Dermis lymphatic vessel endothelial cell (primary cell): Measurements from ENCODE around the gene ABCD1. TPM values are rescaled to one million over a fixed set of nuclear protein-coding genes. Genes with fewer than 3 reads are reported as not detected.

Experiments
- total RNA-seq: library from RNA; depleted of rRNA; stranded (reverse); fragments of >200 nt; gene quantifications from 2 replicates; pipeline ENCODE4 v1.2.1, GENCODE V29; 2014

Gene ABCD1
- 6.0 and 7.7 TPM in 2 replicates for total RNA-seq

GRCh38 chrX:153724252-153725038 lies at the start of gene ABCD1, which contains the start of gene BCAP31:
Gene ABCD1, plus strand, starts transcription at chrX:153724856. Its CDS starts 411 bp downstream, at chrX:153725267.
Gene BCAP31, minus strand, starts transcription at chrX:153724387. Its CDS starts 1,143 bp downstream, at chrX:153723244.

GRCh38 chrX:153687121-153688039 lies 37.3 kb upstream of the ABCD1 start, which contains the start of gene SLC6A8:
Gene SLC6A8, plus strand, starts transcription at chrX:153687926. Its CDS starts 649 bp downstream, at chrX:153688575.

GRCh38 chrX:153763989-153764755 lies 39.5 kb downstream of the ABCD1 start, which contains the start of gene PLXNB3:
Gene PLXNB3, plus strand, starts transcription at chrX:153764249. Its CDS starts 1,287 bp downstream, at chrX:153765536.

GRCh38 chrX:153780678-153781427 lies 56.2 kb downstream of the ABCD1 start, which contains the start of gene SRPK3:
Gene SRPK3, plus strand, starts transcription at chrX:153781041. Its CDS starts 46 bp downstream, at chrX:153781087.

Other genes starting within 250 kb of the ABCD1 start
- gene BGN, start 229.9 kb upstream of the ABCD1 start, total RNA-seq, result 11.2 and 22.4 TPM in 2 replicates
- under 0.01 TPM in 1 of 2 replicates, not detected in the other for gene ATP2B3, start 207.2 kb upstream of the ABCD1 start, total RNA-seq
- 32.1 and 36.3 TPM in 2 replicates for gene CCNQ, start 125.7 kb upstream of the ABCD1 start, total RNA-seq
- 0.09 TPM in 1 of 2 replicates, not detected in the other for gene DUSP9, start 77.7 kb upstream of the ABCD1 start, total RNA-seq
- not detected in 2 replicates for gene PNCK, start 51.0 kb upstream of the ABCD1 start, total RNA-seq
- 3.1 and 7.4 TPM in 2 replicates for gene SLC6A8, start 36.9 kb upstream of the ABCD1 start, total RNA-seq
- gene BCAP31, start 469 bp upstream of the ABCD1 start, total RNA-seq, result 362 and 467 TPM in 2 replicates
- gene PLXNB3, start 39.4 kb downstream of the ABCD1 start, total RNA-seq, result 2.4 and 3.1 TPM in 2 replicates
- gene SRPK3, start 56.2 kb downstream of the ABCD1 start, total RNA-seq, result 0.43 and 1.3 TPM in 2 replicates
- gene IDH3G, start 69.5 kb downstream of the ABCD1 start, total RNA-seq, result 34.8 and 39.1 TPM in 2 replicates
- gene SSR4, start 69.8 kb downstream of the ABCD1 start, total RNA-seq, result 133 and 187 TPM in 2 replicates
- 0.33 and 0.43 TPM in 2 replicates for gene PDZD4, start 105.7 kb downstream of the ABCD1 start, total RNA-seq
- gene L1CAM, start 161.3 kb downstream of the ABCD1 start, total RNA-seq, result 0.26 and 1.1 TPM in 2 replicates
- gene AVPR2, start 179.8 kb downstream of the ABCD1 start, total RNA-seq, result 2.1 and 3.5 TPM in 2 replicates
- 3.7 and 4.8 TPM in 2 replicates for gene ARHGAP4, start 201.4 kb downstream of the ABCD1 start, total RNA-seq
- 37.6 and 48.4 TPM in 2 replicates for gene NAA10, start 210.2 kb downstream of the ABCD1 start, total RNA-seq
- gene RENBP, start 219.8 kb downstream of the ABCD1 start, total RNA-seq, result 29.9 and 44.2 TPM in 2 replicates
- 10.7 and 11.0 TPM in 2 replicates for gene HCFC1, start 247.0 kb downstream of the ABCD1 start, total RNA-seq
- gene TMEM187, start 247.9 kb downstream of the ABCD1 start, total RNA-seq, result 6.4 TPM in 2 replicates